MM.1S (cell line): ENCODE results near the gene ZDHHC8.

Experiments used
- DNase-seq: peaks from one replicate; pipeline ENCODE4 v3.0.0-alpha.2; 2015
- H2AFZ ChIP-seq: fragments of 300-600 bp; sonication (generic); 2 replicates; pipeline ENCODE4 v1.6.0; 2016; ENCODE audit warnings: antibody characterized with exemption, low read length
- H3F3A ChIP-seq: fragments of 300-600 bp; sonication (generic); 2 replicates; pipeline ENCODE4 v1.6.1; 2016; ENCODE audit warnings: mild to moderate bottlenecking, antibody characterized with exemption, low read length, moderate library complexity, mixed read lengths; ENCODE audit not compliant: insufficient read depth
- H3K27ac ChIP-seq: fragments of 300-600 bp; sonication (generic); 2 replicates; pipeline ENCODE4 v1.5.1; 2016; ENCODE audit warnings: mild to moderate bottlenecking, low read length
- H3K27me3 ChIP-seq: fragments of 300-600 bp; sonication (generic); replicated peaks from 2 replicates; pipeline ENCODE4 v1.6.0; 2016; ENCODE audit warnings: low read length; ENCODE audit not compliant: insufficient read depth
- H3K36me3 ChIP-seq: fragments of 300-600 bp; sonication (generic); replicated peaks from 2 replicates; pipeline ENCODE4 v1.6.1; 2016; ENCODE audit warnings: mild to moderate bottlenecking, low read length, mixed read lengths; ENCODE audit not compliant: insufficient read depth
- H3K4me1 ChIP-seq: fragments of 300-600 bp; sonication (generic); 2 replicates; pipeline ENCODE4 v1.6.1; 2016; ENCODE audit warnings: low read length, mixed read lengths
- H3K4me2 ChIP-seq: fragments of 300-600 bp; sonication (generic); 2 replicates; pipeline ENCODE4 v1.6.0; 2016; ENCODE audit warnings: low read depth, low read length
- H3K4me3 ChIP-seq: fragments of 300-600 bp; sonication (generic); 2 replicates; pipeline ENCODE4 v1.5.1; 2016; ENCODE audit warnings: low read length, mixed read lengths
- H3K79me2 ChIP-seq: fragments of 300-600 bp; sonication (generic); 2 replicates; pipeline ENCODE4 v1.6.1; 2016; ENCODE audit warnings: mixed run types, low read length, mixed read lengths
- H3K9ac ChIP-seq: fragments of 300-600 bp; sonication (generic); 2 replicates; pipeline ENCODE4 v1.6.1; 2016; ENCODE audit warnings: low read length, mixed read lengths
- H3K9me2 ChIP-seq: fragments of 300-600 bp; sonication (generic); replicated peaks from 2 replicates; pipeline ENCODE4 v1.6.1; 2016; ENCODE audit warnings: mild to moderate bottlenecking, low read length, mixed read lengths; ENCODE audit not compliant: insufficient read depth
- H3K9me3 ChIP-seq: fragments of 300-600 bp; sonication (generic); replicated peaks from 2 replicates; pipeline ENCODE4 v1.6.1; 2016; ENCODE audit warnings: mild to moderate bottlenecking, low read length, mixed read lengths; ENCODE audit not compliant: insufficient read depth
- H4K20me1 ChIP-seq: fragments of 300-600 bp; sonication (generic); 2 replicates; pipeline ENCODE4 v1.6.1; 2016; ENCODE audit warnings: mild to moderate bottlenecking, low read length, moderate library complexity, mixed read lengths; ENCODE audit not compliant: insufficient read depth
- EZH2 ChIP-seq: fragments of 300-600 bp; sonication (generic); optimal IDR thresholded peaks from 2 replicates; pipeline ENCODE3; 2017; ENCODE audit warnings: low read depth, mild to moderate bottlenecking, antibody characterized with exemption, low read length, mixed read lengths
- EZH2phosphoT487 ChIP-seq: fragments of 300-600 bp; sonication (generic); IDR thresholded peaks from 2 replicates; pipeline ENCODE4 v1.6.1; 2018; ENCODE audit warnings: antibody characterized with exemption, low read length
- TF ChIP-seq, protein P1 (sequence below): fragments of 300-600 bp; sonication (generic); IDR thresholded peaks from 2 replicates; pipeline ENCODE4 v1.5.1; 2016; ENCODE audit warnings: antibody characterized with exemption, low read length, mixed read lengths

Gene ZDHHC8

DNA sequence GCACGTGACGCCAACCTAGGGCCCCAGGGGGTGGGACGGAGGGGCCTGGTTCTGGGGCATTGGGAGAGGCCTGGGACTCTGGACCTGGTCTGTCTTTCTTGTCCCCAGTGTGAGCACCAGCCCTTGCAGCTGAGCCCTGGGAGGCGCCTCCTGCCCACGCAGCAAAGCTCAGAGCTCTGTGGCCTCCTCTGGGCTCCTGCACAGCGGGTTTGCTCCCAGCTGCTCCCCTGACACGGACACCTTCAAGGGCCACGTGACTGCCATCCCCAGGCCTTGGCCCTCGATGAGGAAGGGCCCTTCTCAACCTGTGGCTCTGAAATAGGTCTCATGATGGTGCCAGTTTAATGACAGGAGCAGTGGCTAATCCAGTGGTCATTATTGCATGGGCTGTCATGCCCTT lies 50.8 kb downstream of the ZDHHC8 start:
- H3K36me3 ChIP-seq = no peaks in the 10 kb centered on the region
- no peak overlapping the region for H3K4me3 ChIP-seq
- DNase-seq = no peak
- no peak overlapping the region for H3K4me2 ChIP-seq
- H3K79me2 ChIP-seq = no peaks in the 10 kb centered on the region
- no peaks in the 10 kb centered on the region for H3K9me2 ChIP-seq
- H4K20me1 ChIP-seq = no peaks in the 10 kb centered on the region
- TF ChIP-seq EZH2 (no peak), EZH2phosphoT487 (no peak)
- TF ChIP-seq, protein P1, sequence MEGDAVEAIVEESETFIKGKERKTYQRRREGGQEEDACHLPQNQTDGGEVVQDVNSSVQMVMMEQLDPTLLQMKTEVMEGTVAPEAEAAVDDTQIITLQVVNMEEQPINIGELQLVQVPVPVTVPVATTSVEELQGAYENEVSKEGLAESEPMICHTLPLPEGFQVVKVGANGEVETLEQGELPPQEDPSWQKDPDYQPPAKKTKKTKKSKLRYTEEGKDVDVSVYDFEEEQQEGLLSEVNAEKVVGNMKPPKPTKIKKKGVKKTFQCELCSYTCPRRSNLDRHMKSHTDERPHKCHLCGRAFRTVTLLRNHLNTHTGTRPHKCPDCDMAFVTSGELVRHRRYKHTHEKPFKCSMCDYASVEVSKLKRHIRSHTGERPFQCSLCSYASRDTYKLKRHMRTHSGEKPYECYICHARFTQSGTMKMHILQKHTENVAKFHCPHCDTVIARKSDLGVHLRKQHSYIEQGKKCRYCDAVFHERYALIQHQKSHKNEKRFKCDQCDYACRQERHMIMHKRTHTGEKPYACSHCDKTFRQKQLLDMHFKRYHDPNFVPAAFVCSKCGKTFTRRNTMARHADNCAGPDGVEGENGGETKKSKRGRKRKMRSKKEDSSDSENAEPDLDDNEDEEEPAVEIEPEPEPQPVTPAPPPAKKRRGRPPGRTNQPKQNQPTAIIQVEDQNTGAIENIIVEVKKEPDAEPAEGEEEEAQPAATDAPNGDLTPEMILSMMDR = no peak
- H3K27ac ChIP-seq = no peak overlapping the region
- no peaks in the 10 kb centered on the region for H3K4me1 ChIP-seq
- no peak overlapping the region for H2AFZ ChIP-seq
- peaks cover 97% of the 10 kb centered on the region for H3K27me3 ChIP-seq
- H3K9me3 ChIP-seq = no peaks in the 10 kb centered on the region
- no peak overlapping the region for H3K9ac ChIP-seq
- H3F3A ChIP-seq = no peaks in the 10 kb centered on the region

DNA sequence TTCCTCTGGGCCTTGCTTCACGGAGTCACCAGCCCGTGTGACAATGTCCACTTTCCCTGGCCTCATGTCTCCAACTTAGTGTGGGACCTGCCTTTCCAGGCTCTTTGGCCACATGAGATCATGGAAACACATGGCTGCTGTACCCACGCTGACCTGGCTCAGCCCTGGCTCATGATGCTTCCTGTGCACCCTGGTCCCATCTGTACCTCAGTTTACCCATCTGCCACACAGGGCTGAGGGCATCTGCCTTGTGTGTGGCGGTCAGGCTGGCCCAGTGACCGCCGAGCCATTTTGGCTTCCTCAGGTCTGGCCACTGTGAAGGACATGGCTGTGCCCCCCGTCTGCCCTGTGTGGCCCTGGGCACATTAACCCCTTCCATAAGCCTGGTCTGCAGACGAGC lies 51.5 kb downstream of the ZDHHC8 start:
- Histone ChIP-seq H3K79me2 (no peaks in the 10 kb centered on the region), H3K4me1 (no peaks in the 10 kb centered on the region), H3K27me3 (peaks cover 96% of the 10 kb centered on the region), H3K27ac (no peak overlapping the region), H3K4me2 (no peak overlapping the region), H2AFZ (no peak overlapping the region), H4K20me1 (no peaks in the 10 kb centered on the region), H3F3A (no peaks in the 10 kb centered on the region), H3K9ac (no peak overlapping the region), H3K4me3 (no peak overlapping the region), H3K9me2 (no peaks in the 10 kb centered on the region), H3K36me3 (no peaks in the 10 kb centered on the region), H3K9me3 (no peaks in the 10 kb centered on the region)
- TF ChIP-seq, protein P1 = no peak
- TF ChIP-seq EZH2 (no peak), EZH2phosphoT487 (no peak)
- DNase-seq = no peak

DNA sequence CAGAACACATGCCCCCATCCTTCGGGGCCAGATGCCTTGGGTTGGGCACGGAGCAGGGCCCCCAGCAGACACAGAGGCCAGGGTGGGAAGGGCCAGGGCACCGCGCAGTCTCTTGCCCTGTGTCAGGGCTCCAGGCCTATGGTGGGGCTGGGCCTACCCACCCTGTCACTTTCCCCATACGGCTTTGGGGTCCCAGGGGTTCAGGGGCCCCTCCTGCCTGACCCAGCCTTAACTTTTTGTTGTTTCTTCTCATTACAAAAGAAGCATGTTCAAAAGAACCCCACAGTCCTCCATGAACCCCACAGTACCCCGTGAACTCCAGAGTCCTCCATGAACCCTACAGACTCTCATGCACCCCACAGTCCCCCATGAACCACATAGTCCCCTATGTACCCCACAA lies 52.2 kb downstream of the ZDHHC8 start:
- Histone ChIP-seq H3K9me3 (no peaks in the 10 kb centered on the region), H2AFZ (no peak overlapping the region), H3K79me2 (no peaks in the 10 kb centered on the region), H3K4me1 (no peaks in the 10 kb centered on the region), H3K27ac (no peak overlapping the region), H3K4me3 (no peak overlapping the region), H3K27me3 (peaks cover 89% of the 10 kb centered on the region), H3K36me3 (no peaks in the 10 kb centered on the region), H3K9me2 (no peaks in the 10 kb centered on the region), H3F3A (no peaks in the 10 kb centered on the region), H4K20me1 (no peaks in the 10 kb centered on the region), H3K9ac (no peak overlapping the region), H3K4me2 (no peak overlapping the region)
- no peak for TF ChIP-seq EZH2
- no peak for TF ChIP-seq EZH2phosphoT487
- TF ChIP-seq, protein P1 = no peak
- DNase-seq = no peak
